GM18873 (cell line): Measurements from ENCODE around the gene PTDSS2.

Experiments used
- ATAC-seq: cut with Tn5 transposase; IDR thresholded peaks from one replicate; pipeline ENCODE4 v1.9.1; 2021; ENCODE audit warnings: mild to moderate bottlenecking, moderate library complexity, moderate number of reproducible peaks; ENCODE audit not compliant: unreplicated experiment, low FRiP score

Gene PTDSS2

GRCh38 chr11:538431-539051, 88.5 kb downstream of the PTDSS2 start:
- ATAC-seq = no peak

DNA sequence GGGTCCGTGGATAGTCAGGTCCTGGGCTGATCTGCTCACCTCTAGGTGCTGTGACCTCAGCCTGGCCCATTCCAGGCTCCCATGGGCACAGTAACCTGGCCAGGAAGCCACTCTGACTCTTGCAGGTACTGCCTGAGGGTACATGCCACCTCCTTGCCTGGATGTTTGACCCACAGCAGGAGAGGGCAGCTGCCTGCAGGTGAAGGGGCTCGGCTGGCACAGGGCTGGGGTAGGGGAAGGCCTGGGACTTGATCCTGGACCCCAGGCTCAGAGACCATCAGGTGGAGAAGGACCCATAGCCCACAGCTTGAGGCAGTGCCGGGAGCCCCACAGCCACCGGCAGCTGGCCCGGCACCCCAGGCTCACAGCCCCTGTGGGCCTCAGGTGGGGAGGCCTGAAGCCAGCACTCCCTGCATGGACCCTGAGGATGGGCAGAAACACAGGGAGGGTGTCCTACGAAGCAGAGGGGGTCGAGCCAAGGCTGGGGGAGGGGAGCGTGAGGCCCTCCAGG, 89.9 kb downstream of the PTDSS2 start:
- no peak for ATAC-seq
